ENCODE measurements around the gene SERBP1.

Gene SERBP1

GRCh38 chr1:67394548-67394947 is 35.7 kb downstream of the SERBP1 start:
- no peak for DNase-seq (ENCODE audit: low read depth)
- no peak for TF ChIP-seq CTCF (conservative IDR thresholded peaks at IDR 0.05; ENCODE audit: low read depth, low read length)
- no peak overlapping the region for H3K4me3 ChIP-seq (ENCODE audit: low read depth, low read length)

- H3K4me3 ChIP-seq (ENCODE audit: low read depth, low read length), result no peak overlapping the region
- no peak for TF ChIP-seq CTCF (conservative IDR thresholded peaks at IDR 0.05; ENCODE audit: low read depth, low read length)
- DNase-seq (ENCODE audit: low read depth), result no peak
Measured at GRCh38 chr1:67393737-67394136, 36.5 kb downstream of the SERBP1 start.

GRCh38 chr1:67393240-67393639 is 37.0 kb downstream of the SERBP1 start:
- TF ChIP-seq CTCF (conservative IDR thresholded peaks at IDR 0.05; ENCODE audit: low read depth, low read length), result no peak

DNA sequence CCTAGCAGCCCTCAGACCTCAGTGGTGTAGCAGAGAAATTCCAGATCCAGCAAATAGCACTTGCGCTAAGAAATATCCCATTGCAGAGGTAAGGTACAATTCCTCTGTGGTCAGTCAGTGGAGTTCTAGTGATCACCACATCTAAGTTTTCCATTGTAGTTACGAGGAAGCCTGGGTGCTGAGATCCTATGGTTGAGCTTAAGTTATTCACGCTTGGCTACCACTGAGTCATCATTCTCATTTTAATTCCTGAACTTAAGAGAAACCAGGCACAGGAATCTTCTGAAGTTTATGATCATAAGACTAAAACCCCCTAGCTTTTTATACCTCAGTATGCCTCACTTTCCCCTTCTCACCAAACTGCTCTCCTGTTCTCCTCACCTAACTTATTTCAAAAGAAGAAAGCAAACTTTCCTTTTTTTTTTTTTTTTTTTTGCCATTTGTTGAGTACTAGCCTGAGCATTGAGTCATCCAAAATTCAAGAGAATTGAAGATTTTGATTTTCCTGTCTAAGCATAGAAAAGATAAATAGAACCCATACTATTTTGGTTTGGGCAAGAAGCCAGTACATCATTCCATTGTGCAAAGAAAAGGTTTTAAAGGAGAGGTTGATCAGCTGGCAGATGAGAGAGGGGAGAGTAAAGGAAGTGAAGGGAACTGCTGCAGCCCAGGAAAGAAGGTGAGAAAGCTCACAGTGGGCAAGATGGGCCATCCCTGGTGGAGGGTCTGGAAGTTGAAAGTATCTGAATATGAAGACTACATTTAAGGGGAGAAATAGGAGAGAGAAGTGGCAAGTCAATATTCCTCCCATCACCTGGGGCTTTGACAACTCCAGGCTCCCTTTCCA is 39.9 kb downstream of the SERBP1 start:
- H3K4me3 ChIP-seq (ENCODE audit: low read depth, low read length), result no peak overlapping the region
- DNase-seq (ENCODE audit: low read depth), result peak; percentile 83
- no peak for TF ChIP-seq CTCF (conservative IDR thresholded peaks at IDR 0.05; ENCODE audit: low read depth, low read length)

More at GRCh38 chr1:67393240-67393639, 37.0 kb downstream of the SERBP1 start:
- DNase-seq (ENCODE audit: low read depth), result no peak
- no peak overlapping the region for H3K4me3 ChIP-seq (ENCODE audit: low read depth, low read length)

DNA sequence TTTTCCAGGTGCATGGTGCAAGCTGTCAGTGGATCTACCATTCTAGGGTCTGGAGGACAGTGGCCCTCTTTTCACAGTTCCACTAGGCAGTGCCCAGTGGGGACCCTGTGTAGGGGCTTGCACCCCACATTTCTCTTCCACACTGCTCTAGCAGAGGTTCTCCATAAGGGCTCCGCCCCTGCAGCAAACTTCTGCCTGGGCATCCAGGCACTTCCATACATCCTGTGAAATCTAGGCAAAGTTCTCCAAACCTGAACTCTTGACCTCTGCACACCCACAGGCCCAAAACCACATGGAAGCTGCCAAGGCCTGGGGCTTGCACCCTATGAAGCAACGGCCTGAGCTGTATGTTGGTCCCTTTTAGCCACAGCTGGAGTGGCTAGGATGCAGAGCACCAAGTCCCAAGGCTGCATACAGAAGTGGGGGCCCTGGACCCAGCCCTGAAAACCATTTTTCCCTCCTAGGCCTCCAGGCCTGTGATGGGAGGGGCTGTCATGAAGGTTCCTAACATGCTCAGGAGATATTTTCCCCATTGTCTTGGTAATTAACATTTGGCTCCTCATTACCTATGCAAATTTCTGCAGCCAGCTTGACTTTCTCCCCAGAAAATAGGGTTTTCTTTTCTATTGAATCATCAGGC is 46.1 kb downstream of the SERBP1 start:
- H3K4me3 ChIP-seq (ENCODE audit: low read depth, low read length), result no peak overlapping the region
- DNase-seq (ENCODE audit: low read depth), result no peak
- no peak for TF ChIP-seq CTCF (conservative IDR thresholded peaks at IDR 0.05; ENCODE audit: low read depth, low read length)

DNA sequence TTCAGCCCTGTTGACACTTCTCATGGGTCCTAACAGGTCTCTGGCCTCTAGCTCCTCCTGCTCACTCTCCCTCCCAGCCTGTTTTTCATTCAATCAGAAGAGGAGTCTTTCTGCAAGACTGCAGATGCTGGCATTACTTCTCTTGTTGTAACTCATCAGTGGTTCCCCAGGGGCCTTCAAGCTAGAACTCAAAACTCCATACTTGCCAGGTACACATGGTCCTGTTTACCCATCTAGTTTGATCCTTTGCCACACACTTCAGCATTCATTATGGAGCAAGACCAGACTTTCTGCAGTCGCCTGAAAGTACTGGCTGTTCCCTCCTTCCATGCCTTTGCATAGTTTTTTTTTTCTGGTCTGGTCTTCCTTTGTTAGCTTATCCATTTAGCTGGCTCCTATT is 47.9 kb downstream of the SERBP1 start:
- DNase-seq (ENCODE audit: low read depth), result no peak
- no peak for TF ChIP-seq CTCF (conservative IDR thresholded peaks at IDR 0.05; ENCODE audit: low read depth, low read length)
- H3K4me3 ChIP-seq (ENCODE audit: low read depth, low read length), result no peak overlapping the region

Data from choroid plexus epithelial cell (primary cell).